Naive B cell (primary cell): Measurements from ENCODE around the gene SYNC. TPM values are rescaled to one million over a fixed set of nuclear protein-coding genes. Genes with fewer than 3 reads are reported as not detected.

ENCODE experiments used
- ATAC-seq, 2 donors: fragments of 150-1000 bp; cut with Tn5 transposase; 2 replicates each; pipeline ENCODE4 v1.10.0; 2021; ENCODE audit warnings: low read depth in 2 of 2, mild to moderate bottlenecking in 2 of 2, moderate library complexity in 2 of 2
- DNase-seq: peaks from one replicate; pipeline ENCODE4 v3.0.0; 2022
- H3K27ac Mint-ChIP-seq, 6 donors: one replicate each; pipeline ENCODE4 v1.8.0; 2020 to 2022; ENCODE audit warnings: mild to moderate bottlenecking in 6 of 6, mixed read lengths in 6 of 6, moderate library complexity in 5 of 6, inconsistent platforms in 2 of 6
- H3K27me3 Mint-ChIP-seq, 3 donors: one replicate each; pipeline ENCODE4 v1.8.0; 2021 to 2022; ENCODE audit warnings: mixed read lengths in 3 of 3, mild to moderate bottlenecking in 1 of 3
- H3K36me3 Mint-ChIP-seq, 2 donors: one replicate each; pipeline ENCODE4 v1.8.0; 2020 to 2022; ENCODE audit warnings: mixed read lengths in 2 of 2, inconsistent platforms in 1 of 2, mild to moderate bottlenecking in 1 of 2
- H3K4me1 Mint-ChIP-seq, 3 donors: one replicate each; pipeline ENCODE4 v1.8.0; 2020 to 2022; ENCODE audit warnings: mixed read lengths in 3 of 3, inconsistent platforms in 1 of 3, mild to moderate bottlenecking in 1 of 3, moderate library complexity in 1 of 3
- H3K4me3 Mint-ChIP-seq, 8 donors: one replicate each; pipeline ENCODE4 v1.8.0; 2020 to 2022; ENCODE audit warnings: mild to moderate bottlenecking in 8 of 8, mixed read lengths in 8 of 8, moderate library complexity in 8 of 8, inconsistent platforms in 2 of 8
- H3K9me3 Mint-ChIP-seq, 7 donors: one replicate each; pipeline ENCODE4 v1.8.0; 2020 to 2022; ENCODE audit warnings: mixed read lengths in 7 of 7, mild to moderate bottlenecking in 5 of 7, inconsistent platforms in 2 of 7, moderate library complexity in 1 of 7
- polyA plus RNA-seq, 6 donors: library from polyadenylated mRNA; unstranded; fragments of 300-500 nt; fragmentation: Illumina TruSeq; gene quantifications; one replicate each; pipeline ENCODE4 v1.2.3, GENCODE V29; 2021; ENCODE audit warnings: low read depth in 6 of 6

The SYNC gene
- polyA plus RNA-seq, 6 donors from 2014 or later: not detected

DNA sequence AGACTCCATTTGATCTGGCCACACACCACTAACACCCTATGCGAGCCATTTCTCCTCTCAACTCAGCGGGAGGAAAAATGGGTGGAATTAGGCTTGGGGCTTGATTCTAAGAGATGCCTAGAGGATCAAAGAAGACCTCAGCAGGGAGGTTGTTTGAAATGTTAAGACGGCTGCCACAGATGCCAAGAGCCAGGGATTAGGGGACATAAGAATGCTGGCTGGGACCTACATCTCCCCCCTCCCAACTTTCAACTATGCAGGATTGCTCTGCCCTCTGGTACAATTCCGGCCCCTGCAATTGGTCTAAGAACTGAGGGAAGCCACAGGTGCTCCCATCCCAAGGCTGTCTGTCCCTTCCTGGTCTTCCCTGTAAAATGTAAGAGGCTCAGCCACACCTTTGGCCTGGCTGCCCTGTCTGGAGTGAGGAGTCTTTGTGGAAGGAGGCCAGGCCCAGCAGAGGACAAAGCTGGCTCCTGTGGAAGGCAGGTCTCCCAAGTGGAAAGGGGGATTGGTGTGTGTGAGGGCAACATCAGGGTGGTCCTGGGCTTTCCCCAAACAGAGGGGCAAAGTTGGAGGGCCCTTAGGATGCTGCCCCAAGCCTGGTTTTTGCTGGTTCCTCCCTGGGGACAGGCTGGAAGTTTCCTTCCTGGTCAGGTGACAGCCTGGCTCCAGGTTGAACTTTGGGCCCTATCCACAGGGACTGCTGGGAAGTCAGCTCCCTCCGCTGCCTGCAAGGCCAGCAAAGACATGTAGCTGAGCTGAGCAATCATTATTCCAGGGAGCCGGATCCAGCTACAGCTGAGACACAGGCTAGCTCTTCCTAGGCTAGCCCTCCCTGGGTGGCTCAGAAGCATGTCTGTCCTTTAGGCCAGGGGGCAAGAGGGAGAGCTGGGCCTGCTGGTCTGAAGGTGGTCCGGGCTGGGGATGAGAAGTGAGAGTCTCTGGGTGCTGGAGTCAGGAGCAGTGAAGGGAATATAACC, 34.5 kb upstream of the SYNC start:
- no peak for ATAC-seq
- H3K4me3 Mint-ChIP-seq: no peak overlapping the region
- no peaks in the 10 kb centered on the region for H3K9me3 Mint-ChIP-seq

DNA sequence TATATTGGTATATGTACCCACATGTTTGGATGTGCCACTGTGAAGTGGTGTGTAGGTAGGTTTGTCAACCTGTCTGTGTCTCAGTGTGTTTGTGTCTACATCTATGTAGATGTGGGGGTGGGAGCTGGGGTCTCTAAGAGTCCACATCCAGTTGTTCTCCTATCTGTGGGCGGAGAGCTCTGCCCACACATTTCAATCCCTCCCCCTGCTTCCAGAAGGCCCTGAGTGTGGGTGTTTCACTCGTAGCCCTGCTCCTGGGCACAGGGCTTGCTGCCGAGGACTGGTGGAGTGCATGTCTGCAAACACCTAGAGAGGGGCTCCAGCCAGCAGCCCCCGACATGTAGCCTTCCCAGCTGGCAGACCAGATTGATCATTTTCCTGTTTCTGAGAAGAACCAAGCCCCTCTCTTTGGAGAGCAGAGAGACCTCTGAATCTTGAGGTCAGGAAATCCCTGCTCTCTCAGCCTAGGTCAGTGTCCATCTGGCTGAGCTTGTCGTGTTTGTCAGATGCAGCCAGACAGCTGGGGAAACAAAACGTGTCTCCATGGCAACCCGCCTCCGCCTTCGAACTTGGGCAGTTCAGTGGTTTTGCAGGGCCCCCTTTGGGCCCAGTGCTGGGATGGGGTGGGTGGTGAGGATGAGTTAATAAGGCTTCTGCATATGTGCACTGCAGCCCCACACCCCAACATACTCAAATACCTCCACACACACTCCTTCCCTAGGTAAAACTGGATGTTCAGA, 31.2 kb upstream of the SYNC start:
- H3K27ac Mint-ChIP-seq: peak overlapping the region in 1 of 6 donors; percentile 28

More for the DNA sequence above, 34.5 kb upstream of the SYNC start:
- Mint-ChIP-seq H3K27ac (no peak overlapping the region), H3K4me1 (peaks cover 0 to 3% (median 0%) of the 10 kb centered on the region in 3 donors), H3K27me3 (peaks cover 12 to 35% (median 24%) of the 10 kb centered on the region in 3 donors), H3K36me3 (no peaks in the 10 kb centered on the region)
- DNase-seq: no peak

DNA sequence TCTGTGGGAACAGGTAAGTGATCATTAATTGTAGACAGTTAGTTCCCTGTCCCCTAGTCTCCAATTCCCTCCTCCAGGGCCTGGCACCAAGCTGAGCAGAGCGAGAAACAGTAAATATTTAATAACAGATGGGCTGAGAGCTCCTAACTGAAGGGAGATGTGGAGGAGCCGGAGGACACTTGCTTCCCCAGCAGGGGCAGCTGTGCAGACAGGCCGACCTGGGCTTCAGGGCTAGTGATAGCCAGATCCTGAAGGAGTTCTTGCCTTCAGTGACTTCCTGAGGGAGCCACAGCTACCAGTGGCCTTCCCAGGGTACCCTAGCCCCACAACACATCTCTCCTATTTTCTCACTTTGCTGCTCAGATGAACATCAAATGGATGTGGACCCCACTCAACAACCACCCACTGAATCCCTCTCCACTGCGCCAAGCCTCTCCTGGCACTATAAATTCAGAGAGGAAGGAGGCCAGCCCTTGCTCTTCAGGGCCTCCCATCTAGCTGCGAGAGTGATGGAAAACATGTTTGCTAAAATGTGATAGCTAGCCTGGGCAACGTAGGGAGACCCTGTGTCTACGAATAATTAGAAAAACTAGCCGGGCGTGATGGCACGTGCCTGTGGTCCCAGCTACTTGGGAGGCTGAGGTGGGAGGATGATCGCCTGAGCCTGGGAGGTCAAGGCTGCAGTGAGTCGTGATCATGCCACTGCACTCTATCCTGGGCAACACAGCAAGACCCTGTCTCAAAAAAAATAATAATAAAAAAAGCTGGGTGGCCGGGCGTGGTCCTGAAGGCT, 26.9 kb upstream of the SYNC start:
- DNase-seq (no peak), ATAC-seq (no peak)
- no peak overlapping the region for H3K4me3 Mint-ChIP-seq
- H3K9me3 Mint-ChIP-seq: peaks cover 0 to 1% (median 0%) of the 10 kb centered on the region in 7 donors
- H3K27me3 Mint-ChIP-seq: peaks cover 4 to 42% (median 26%) of the 10 kb centered on the region in 3 donors
- H3K36me3 Mint-ChIP-seq: no peaks in the 10 kb centered on the region
- peaks cover 3 to 8% (median 8%) of the 10 kb centered on the region in 3 donors for H3K4me1 Mint-ChIP-seq
- no peak overlapping the region for H3K27ac Mint-ChIP-seq

More for the DNA sequence above, 31.2 kb upstream of the SYNC start:
- ATAC-seq: no peak
- Mint-ChIP-seq H3K36me3 (no peaks in the 10 kb centered on the region), H3K27me3 (peaks cover 8 to 35% (median 22%) of the 10 kb centered on the region in 3 donors), H3K9me3 (no peaks in the 10 kb centered on the region), H3K4me3 (no peak overlapping the region), H3K4me1 (no peaks in the 10 kb centered on the region)
- DNase-seq: no peak

DNA sequence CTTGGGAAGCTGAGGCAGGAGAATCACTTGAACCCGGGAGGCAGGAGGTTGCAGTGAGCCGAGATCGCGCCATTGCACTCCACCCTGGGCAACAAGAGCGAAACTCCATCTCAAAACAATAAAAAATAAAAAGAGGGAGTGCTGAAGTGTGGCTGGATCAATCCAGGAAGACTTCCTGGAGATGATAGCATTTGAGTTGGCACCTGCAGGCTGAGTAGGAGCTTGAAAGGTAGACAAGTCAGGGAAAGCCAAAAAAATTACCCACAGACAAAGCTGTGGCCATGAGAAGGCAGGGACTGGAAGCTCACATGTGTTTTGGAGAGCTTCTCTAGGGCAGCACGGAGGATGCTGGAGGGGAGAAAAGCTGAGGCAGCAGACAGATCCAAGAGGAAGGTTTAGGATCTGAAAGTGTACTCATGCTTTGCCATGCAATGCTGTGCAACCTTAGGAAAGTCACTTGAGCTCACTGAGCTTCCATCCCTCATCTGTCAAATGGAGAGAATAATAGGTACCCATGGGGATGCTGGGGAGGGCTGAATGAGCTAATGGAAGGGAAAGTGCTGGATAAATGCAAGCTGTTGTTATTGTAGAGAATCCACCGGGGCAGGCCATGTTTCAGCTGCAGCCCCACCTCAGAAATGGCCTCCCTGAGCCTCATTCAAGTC, 26.0 kb upstream of the SYNC start:
- peaks cover 0 to 1% (median 0%) of the 10 kb centered on the region in 7 donors for H3K9me3 Mint-ChIP-seq

DNA sequence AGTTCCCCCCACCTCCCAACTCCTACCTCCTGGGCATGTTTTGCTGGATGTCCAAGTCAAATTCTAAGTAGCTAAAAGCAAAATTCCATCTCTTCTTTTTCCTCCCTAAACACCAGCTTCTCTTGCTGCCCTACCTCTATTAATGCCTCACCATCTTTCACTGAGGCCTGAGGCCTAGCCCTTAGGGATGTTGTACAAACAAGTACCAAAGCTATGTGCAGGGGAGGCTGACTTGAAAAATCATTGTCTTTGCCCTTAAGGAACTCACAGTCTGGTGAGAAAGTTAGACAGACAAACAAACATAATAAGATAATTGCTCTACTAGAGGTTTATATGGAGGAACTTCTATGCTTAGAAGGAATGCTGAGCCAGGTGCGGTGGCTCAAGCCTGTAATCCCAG, 25.3 kb upstream of the SYNC start:
- ATAC-seq (no peak), DNase-seq (no peak)
- Mint-ChIP-seq H3K4me1 (peaks cover 3 to 10% (median 8%) of the 10 kb centered on the region in 3 donors), H3K36me3 (no peaks in the 10 kb centered on the region), H3K27me3 (peaks cover 0 to 36% (median 29%) of the 10 kb centered on the region in 3 donors), H3K4me3 (no peak overlapping the region), H3K27ac (no peak overlapping the region), H3K9me3 (peaks cover 0 to 1% (median 0%) of the 10 kb centered on the region in 7 donors)

More for the DNA sequence above, 26.0 kb upstream of the SYNC start:
- Mint-ChIP-seq H3K36me3 (no peaks in the 10 kb centered on the region), H3K27ac (no peak overlapping the region), H3K4me3 (no peak overlapping the region), H3K27me3 (peaks cover 3 to 36% (median 29%) of the 10 kb centered on the region in 3 donors), H3K4me1 (peaks cover 3 to 10% (median 8%) of the 10 kb centered on the region in 3 donors)
- DNase-seq (no peak), ATAC-seq (no peak)

DNA sequence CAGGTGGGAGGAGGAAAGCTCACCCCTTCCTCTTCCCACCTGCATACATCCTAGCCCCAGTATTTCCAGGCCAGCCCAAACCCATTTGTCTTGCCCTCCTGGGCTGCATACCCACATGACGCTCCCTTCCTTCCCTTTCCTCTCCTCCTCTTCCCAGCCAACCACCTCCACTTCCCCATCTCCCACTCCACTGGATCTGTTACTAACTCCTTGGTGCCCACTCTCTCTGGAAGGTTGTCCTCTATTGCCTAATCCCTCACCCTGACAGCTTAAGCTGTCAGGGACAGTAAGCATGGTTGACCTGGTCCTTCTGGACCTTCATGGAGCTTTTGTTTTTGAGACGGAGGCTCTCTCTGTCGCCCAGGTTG, 23.0 kb upstream of the SYNC start:
- no peak for ATAC-seq
- no peak for DNase-seq
- H3K9me3 Mint-ChIP-seq: peaks cover 0 to 1% (median 0%) of the 10 kb centered on the region in 7 donors

DNA sequence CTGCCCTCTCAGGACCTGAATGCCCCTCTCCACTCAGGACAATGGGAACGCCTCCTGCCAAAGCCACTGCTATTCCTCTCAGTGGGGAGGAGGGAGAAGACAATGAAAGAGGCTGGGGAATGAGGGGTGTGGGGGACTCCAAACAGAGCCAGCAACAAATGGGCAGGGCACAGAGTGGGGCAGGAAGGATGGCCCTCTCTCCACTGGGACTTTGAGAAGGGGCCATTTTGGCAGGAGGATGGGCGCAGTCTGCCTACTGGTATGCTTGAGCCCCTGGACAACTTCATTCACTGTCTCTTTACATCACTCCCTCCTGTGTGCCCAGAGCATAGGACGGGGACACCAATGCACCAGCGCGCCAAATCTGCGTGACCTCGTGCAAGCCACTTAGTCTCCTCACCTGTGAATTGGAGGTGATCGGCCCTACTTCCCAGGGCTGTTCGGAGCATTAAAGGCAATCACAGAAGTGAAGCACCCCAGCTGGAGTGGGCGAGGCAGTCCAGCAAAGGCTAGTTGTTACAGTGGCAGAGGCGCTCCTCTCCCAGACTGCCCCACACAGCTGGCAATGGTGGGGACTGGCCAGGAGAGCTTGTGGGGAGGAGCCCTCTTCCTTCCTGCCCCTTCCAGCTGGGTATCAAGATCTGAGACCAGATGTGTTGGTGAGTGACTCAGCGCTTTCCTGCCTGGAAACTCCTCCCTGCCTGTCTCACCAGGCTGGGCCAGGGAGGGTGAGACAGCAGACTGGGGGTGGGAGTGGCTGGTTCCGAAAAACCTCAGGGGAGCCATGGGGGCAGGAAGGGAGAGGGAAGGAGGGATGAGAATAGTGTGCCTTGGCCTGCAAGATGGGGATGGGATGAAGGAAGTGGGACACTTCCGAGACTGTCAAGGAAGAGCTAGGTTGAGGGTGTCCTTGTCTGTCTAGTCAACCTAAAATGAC, 22.4 kb upstream of the SYNC start:
- Mint-ChIP-seq H3K27ac (no peak overlapping the region), H3K36me3 (no peaks in the 10 kb centered on the region), H3K4me3 (no peak overlapping the region), H3K27me3 (peaks cover 3 to 54% (median 44%) of the 10 kb centered on the region in 3 donors), H3K9me3 (peaks cover 0 to 1% (median 0%) of the 10 kb centered on the region in 7 donors), H3K4me1 (peaks cover 3 to 10% (median 8%) of the 10 kb centered on the region in 3 donors)
- ATAC-seq (no peak), DNase-seq (no peak)

More for the DNA sequence above, 23.0 kb upstream of the SYNC start:
- H3K36me3 Mint-ChIP-seq: no peaks in the 10 kb centered on the region
- no peak overlapping the region for H3K4me3 Mint-ChIP-seq
- H3K4me1 Mint-ChIP-seq: peaks cover 3 to 10% (median 8%) of the 10 kb centered on the region in 3 donors
- H3K27ac Mint-ChIP-seq: no peak overlapping the region
- H3K27me3 Mint-ChIP-seq: peaks cover 3 to 48% (median 43%) of the 10 kb centered on the region in 3 donors

DNA sequence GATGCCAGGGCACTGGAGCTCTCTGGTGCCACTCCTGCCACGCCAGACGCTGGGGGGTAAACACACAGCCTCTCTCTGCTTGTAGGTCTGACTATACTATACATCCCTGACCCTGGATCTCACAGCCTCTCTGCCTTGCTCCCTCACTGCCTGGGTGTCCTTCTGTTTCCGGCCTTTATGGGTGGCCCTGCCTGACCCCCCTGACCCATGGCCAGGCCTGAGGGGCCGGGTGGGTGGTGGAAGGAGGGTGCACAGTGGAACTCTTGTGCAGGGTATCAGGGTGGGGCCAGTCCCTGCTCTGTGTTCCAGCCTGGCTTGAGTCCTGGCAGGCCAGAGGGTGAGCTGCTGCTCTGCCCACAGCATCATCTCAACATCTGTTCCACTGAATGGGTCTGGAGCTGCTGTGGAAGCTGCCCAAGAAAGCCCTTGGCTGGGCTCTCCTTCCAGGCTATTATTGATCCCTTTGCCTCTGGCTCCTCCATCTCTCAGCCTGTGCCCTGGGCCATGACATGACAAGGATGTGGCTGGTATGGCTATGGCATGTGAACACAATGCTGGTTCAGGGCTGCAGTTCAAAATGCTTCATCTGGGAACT, 17.2 kb upstream of the SYNC start:
- Mint-ChIP-seq H3K27me3 (peaks cover 12 to 51% (median 48%) of the 10 kb centered on the region in 3 donors), H3K4me1 (peaks cover 0 to 9% (median 3%) of the 10 kb centered on the region in 3 donors), H3K36me3 (no peaks in the 10 kb centered on the region), H3K9me3 (peaks cover 0 to 1% (median 0%) of the 10 kb centered on the region in 7 donors), H3K4me3 (no peak overlapping the region), H3K27ac (peak overlapping the region in 1 of 6 donors; percentile 39)
- DNase-seq (no peak), ATAC-seq (no peak)

DNA sequence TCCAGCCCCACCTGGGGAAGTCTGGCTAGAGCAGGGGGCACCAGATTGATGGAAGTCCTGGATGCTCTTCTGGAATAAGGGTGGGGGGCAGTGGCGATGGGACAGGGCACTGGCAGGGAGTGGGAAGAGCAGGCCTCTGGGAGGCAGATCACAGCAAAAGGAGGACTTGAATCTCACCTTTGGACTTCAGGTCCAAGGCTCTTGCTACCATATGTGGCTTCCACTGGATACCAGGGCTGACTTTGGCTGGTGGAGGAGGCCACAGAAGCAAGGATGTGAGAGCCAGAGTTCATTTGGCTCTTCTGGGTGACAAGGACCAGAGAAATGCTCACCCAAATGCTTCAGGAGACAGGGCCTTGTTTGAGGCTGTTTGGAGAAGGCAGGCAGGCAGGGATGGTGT, 16.0 kb upstream of the SYNC start:
- no peak for DNase-seq
- no peak for ATAC-seq
- H3K4me1 Mint-ChIP-seq: peaks cover 0 to 5% (median 3%) of the 10 kb centered on the region in 3 donors
- H3K36me3 Mint-ChIP-seq: no peaks in the 10 kb centered on the region
- no peak overlapping the region for H3K4me3 Mint-ChIP-seq
- peaks cover 12 to 46% (median 43%) of the 10 kb centered on the region in 3 donors for H3K27me3 Mint-ChIP-seq
- H3K27ac Mint-ChIP-seq: no peak overlapping the region
- H3K9me3 Mint-ChIP-seq: no peaks in the 10 kb centered on the region

DNA sequence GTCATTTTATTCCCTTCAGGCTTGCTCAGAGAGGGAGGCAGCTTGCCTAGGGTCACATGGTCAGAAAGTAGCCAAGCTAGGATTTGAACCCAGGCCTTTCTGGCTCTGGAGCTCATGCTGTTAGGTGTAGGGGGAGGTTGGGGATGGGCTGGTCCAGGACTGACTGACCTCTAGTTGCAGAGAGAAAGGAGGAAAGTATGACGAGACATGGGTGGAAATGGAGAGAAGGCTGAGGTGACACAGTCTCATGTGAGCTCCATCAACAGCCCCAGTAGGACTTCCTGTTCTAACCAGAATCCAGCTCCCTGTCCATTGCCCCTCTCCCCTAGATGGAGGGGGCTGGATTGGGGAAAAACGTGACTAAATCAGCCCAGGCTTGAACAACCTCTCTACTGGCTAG, 15.5 kb upstream of the SYNC start:
- no peak overlapping the region for H3K4me3 Mint-ChIP-seq
- ATAC-seq (no peak), DNase-seq (no peak)
- H3K4me1 Mint-ChIP-seq: peaks cover 0 to 5% (median 3%) of the 10 kb centered on the region in 3 donors
- H3K36me3 Mint-ChIP-seq: no peaks in the 10 kb centered on the region
- no peak overlapping the region for H3K27ac Mint-ChIP-seq
- H3K9me3 Mint-ChIP-seq: no peaks in the 10 kb centered on the region
- H3K27me3 Mint-ChIP-seq: peaks cover 12 to 51% (median 48%) of the 10 kb centered on the region in 3 donors

DNA sequence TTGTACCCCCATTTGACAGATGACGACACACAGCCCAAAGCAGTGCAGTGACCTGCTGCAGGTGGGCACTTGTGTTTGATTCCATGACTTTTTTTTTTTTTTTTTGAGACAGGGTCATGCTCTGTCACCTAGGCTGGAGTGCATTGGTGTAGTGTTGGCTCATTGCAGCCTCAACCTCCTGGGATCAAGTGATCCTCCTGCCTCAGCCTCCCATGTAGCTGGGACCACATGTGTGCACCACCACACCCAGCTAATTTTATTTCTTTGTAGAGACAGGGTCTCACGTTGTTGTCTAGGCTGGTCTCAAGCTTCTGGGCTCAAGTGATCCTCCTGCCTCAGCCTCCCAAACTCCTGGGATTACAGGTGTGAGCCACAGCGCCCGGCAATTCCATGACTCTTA, 14.9 kb upstream of the SYNC start:
- ATAC-seq (no peak), DNase-seq (no peak)
- Mint-ChIP-seq H3K9me3 (no peaks in the 10 kb centered on the region), H3K27ac (no peak overlapping the region), H3K36me3 (no peaks in the 10 kb centered on the region), H3K4me3 (no peak overlapping the region), H3K4me1 (peaks cover 0 to 5% (median 3%) of the 10 kb centered on the region in 3 donors), H3K27me3 (peaks cover 12 to 50% (median 48%) of the 10 kb centered on the region in 3 donors)
